Sigmoid colon (tissue), 4 donors: ENCODE results near the gene EXOC3L4.

Source experiments
- CTCF ChIP-seq, 4 experiments: fragments of 450-650 bp in 3 of 4; fragments of 200-600 bp in 1 of 4; IDR thresholded peaks; one replicate each; pipeline ENCODE4 v1.5.1; 2016 to 2019; ENCODE audit warnings: antibody characterized with exemption in 4 of 4, mild to moderate bottlenecking in 3 of 4, moderate library complexity in 2 of 4
- POLR2AphosphoS5 ChIP-seq, 4 donors: sonication (generic); formaldehyde crosslinking; IDR thresholded peaks; one replicate each; pipeline ENCODE4 v1.6.1; 2017; ENCODE audit warnings: antibody characterized with exemption in 4 of 4

GRCh38 chr14:103087343-103087835, 7.1 kb upstream of the EXOC3L4 start:
- no peak for TF ChIP-seq CTCF (IDR thresholded peaks at IDR 0.05)
- TF ChIP-seq POLR2AphosphoS5 (IDR thresholded peaks at IDR 0.05): no peak
